ENCODE data around the gene MS4A6A.

MS4A6A gene

DNA sequence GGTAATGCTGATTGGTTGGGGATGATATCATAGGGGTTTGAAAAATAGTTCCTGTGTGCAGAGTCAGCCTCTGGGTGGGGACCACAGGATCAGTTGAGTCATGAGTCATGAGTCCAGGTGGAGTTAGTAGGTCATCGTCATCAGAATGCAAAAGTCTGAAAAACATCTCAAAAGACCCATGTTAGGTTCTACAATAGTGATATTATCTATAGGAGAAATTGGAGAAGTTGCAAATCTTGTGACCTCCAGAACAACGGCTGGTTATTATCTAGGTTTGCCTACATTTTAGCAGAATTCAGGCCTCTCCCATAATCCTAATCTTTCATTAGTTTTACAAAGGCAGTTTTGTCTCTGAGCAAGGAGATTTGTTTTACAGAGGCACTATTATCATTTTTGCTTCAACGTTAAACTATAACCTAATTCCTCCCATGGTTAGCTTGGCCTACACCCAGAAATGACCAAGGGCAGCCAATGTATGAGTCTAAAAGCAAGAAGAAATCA is 55.5 kb downstream of the MS4A6A start:
- no peak for DNase-seq

DNA sequence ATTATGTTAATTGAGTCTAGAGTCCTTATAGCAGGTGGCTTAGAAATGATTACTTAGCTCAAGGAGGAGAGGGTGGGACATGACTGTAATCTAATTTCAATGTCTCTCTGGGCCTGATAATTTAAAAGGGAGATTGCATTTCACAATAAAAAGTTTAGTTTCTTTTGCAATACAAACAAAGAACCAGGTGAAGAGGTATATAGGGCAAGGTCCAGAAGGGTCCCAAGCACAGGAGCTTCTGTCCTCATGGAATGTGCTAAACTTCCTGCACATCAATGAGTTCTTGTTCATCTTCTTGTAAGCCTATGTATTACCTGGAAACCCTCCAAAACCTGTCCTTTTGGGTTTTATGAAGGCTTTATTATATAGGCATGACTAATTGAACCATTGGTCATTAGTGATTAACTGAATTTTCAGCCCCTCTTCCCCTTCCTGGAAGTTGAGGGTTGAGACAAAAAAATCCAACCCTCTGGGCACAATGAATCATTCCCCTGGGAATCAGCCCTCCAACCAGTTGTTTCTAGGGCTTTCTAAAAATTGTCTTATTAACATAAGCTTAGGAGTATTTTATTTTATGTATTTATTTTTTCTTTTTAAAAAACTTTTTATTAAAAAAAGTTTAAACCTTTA is 56.8 kb downstream of the MS4A6A start:
- DNase-seq: no peak

DNA sequence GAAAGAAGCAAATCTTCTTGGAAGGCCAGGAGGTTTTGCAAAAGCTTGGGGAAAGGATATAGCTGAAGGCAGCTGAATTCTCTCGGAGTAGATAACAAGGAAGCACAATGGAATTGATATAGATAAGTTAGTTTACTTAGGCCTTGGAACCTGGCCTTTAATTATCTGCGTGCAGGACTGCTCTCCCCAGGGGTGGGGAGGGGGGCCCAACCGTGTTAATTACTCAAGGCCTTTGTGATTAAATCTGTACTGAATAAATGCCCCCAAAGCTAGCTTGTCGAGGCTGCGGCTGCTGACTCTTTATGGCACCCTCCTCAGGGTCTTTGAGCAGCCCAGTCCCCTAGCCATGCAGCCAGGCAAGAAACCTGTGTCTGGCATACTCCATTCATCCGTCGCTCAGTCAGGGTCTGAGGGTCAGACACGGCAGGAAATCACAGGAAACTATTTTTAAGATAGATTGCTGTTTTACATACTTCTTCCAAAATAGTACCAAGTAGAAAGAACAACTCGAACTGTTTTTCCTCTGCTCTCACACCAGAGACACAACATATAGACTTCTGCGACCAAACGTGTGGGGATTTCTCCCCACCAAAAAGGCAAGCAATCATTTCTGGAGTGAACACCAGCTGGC is 58.0 kb downstream of the MS4A6A start:
- no peak for DNase-seq
